Muscle layer of duodenum (tissue), 2 donors: ENCODE measurements around the gene SMTNL2.
A peak's percentile ranks its signal among the peaks of the same experiment; 100 is the strongest.
"Not testable (repeated sequence)": the region's sequence is repeated elsewhere in the genome, so short reads cannot be mapped to it uniquely, and the experiment has no call there.

Experiments
- H3K27ac ChIP-seq: one replicate; pipeline ENCODE4 v1.7.0; 2013; ENCODE audit warnings: mild to moderate bottlenecking, low read length
- H3K27me3 ChIP-seq: one replicate; pipeline ENCODE4 v1.7.0; 2013; ENCODE audit warnings: low read depth, mild to moderate bottlenecking, control low read depth, low read length
- H3K36me3 ChIP-seq, 2 donors: one replicate each; pipeline ENCODE4 v1.7.0; 2013; ENCODE audit warnings: low read length in 2 of 2, control low read depth in 1 of 2, mild to moderate bottlenecking in 1 of 2; ENCODE audit not compliant: insufficient read depth in 2 of 2, control insufficient read depth in 1 of 2
- H3K4me1 ChIP-seq, 2 donors: one replicate each; pipeline ENCODE4 v1.7.0; 2013; ENCODE audit warnings: low read length in 2 of 2, mild to moderate bottlenecking in 2 of 2, control low read depth in 1 of 2, moderate library complexity in 1 of 2; ENCODE audit not compliant: insufficient read depth in 2 of 2, control insufficient read depth in 1 of 2
- H3K4me3 ChIP-seq, 2 donors: one replicate each; pipeline ENCODE4 v1.7.0; 2013; ENCODE audit warnings: low read length in 2 of 2, low read depth in 1 of 2, mild to moderate bottlenecking in 1 of 2
- H3K9me3 ChIP-seq, 2 donors: one replicate each; pipeline ENCODE4 v1.7.0; 2013; ENCODE audit warnings: low read length in 2 of 2, control low read depth in 1 of 2, mild to moderate bottlenecking in 1 of 2; ENCODE audit not compliant: control insufficient read depth in 1 of 2
- donor health status: healthy.

The SMTNL2 gene

DNA sequence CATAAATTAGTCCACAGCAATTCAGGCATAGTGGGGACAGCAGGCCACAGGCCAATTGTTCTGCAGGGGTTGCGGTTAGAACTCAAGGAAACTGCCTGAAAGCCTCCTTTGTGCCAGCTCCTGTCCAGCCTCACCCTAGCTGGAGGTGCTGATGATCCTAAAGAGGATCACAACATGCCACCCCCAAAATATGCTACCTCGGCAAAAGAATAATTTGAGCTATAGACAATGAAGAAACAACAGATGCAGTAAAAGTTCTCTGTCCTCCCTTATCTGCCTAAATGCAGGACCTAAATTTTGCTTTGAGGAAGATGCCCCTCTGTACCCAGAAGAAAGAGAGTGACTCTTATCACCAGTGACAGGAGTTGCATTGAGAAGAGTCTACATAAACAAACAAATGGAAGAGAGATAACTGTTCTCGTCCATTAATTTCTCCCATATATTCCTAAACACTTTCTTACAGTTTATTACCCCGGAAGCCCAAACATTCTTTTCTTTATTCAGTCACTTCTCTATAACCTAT is 42.5 kb downstream of the SMTNL2 start:
- H3K36me3 ChIP-seq, result no peaks in the 10 kb centered on the region
- no peaks in the 10 kb centered on the region for H3K27me3 ChIP-seq
- H3K4me1 ChIP-seq, result peaks cover 0 to 18% of the 10 kb centered on the region in 2 donors
- H3K27ac ChIP-seq, result no peak overlapping the region
- peaks cover 0 to 5% of the 10 kb centered on the region in 2 donors for H3K9me3 ChIP-seq
- no peak overlapping the region for H3K4me3 ChIP-seq

DNA sequence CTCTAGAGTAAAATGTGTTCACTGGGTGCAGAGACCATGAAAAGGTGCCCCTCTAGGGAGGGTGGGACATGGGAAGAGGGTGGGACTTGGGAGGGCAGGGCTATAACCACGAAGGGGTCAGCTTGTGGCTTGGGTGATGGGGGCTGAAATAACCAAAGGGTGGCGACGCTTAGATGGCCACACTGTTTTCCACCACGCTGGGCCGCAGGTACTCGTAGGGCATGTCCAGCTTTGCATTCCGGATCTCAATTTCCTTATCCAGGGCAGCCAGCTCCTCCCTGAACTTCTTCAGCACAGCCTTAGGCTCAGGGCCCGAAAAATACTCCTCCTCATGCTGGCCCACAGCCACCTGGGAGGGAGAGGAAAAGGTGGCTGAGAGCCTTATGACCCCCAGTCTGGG is 47.1 kb downstream of the SMTNL2 start:
- Histone ChIP-seq H3K9me3 (no peaks in the 10 kb centered on the region), H3K27me3 (peaks cover 7% of the 10 kb centered on the region), H3K4me3 (no peak overlapping the region), H3K27ac (no peak overlapping the region), H3K4me1 (peaks cover 0 to 3% of the 10 kb centered on the region in 2 donors), H3K36me3 (no peaks in the 10 kb centered on the region)

DNA sequence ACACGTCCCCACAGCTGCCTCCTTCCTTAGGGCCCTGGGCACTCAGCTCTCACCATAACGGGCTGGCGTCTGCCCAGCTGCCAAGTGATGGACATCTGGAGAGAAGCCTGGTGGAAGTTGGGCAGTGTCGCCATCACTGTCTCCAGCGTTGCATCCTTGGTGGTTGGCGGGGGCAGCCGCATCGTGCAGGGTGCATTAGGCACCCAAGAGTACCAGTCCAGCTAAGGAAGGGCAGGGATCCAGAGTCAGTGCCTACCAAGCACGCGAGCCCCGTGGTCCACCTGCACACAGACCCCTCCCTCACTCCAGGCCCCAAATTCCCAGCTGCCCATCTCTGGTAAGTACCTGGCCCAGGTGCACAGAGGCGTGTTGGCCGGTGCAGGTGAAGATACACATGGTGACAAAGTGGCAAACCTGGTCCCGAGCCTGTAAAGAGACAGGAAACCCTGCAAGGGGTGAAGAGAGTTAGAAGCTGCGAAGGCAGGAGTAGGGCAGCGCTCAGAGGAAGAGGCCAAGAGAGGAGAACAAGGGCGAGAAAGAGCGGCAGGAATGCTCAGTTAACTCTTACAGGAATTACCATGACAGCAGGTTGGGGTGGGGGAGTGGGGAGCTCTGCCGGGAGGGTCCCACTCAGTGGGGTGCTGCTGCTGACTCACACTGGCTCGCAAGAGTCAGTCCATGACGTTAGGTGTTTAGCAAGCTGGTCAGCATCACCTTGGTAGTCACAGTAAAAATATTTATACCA is 47.7 kb downstream of the SMTNL2 start:
- H3K4me1 ChIP-seq, result peaks cover 0 to 3% of the 10 kb centered on the region in 2 donors
- no peak overlapping the region for H3K27ac ChIP-seq
- H3K9me3 ChIP-seq, result no peaks in the 10 kb centered on the region
- H3K36me3 ChIP-seq, result no peaks in the 10 kb centered on the region
- no peak overlapping the region for H3K4me3 ChIP-seq
- peaks cover 11% of the 10 kb centered on the region for H3K27me3 ChIP-seq

DNA sequence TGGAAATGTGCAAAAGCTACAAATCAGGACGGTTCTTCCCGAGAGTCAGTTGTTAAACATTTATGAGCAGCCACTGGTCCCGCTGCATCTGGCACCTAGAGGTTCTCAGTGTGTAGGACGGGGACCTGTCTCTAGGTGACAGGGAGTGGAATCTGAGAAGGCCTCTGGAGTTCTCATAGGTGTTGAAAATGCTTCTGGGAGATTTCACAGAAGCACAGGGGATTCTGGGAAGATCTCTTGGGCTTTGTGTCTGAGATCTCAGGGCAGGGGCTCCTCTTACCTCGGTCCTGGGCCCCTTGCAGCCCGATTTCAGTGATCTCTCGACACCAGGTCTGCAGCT is 48.2 kb downstream of the SMTNL2 start:
- Histone ChIP-seq H3K27ac (no peak overlapping the region), H3K36me3 (no peaks in the 10 kb centered on the region), H3K4me3 (no peak overlapping the region), H3K4me1 (no peaks in the 10 kb centered on the region), H3K27me3 (peaks cover 11% of the 10 kb centered on the region), H3K9me3 (no peaks in the 10 kb centered on the region)

DNA sequence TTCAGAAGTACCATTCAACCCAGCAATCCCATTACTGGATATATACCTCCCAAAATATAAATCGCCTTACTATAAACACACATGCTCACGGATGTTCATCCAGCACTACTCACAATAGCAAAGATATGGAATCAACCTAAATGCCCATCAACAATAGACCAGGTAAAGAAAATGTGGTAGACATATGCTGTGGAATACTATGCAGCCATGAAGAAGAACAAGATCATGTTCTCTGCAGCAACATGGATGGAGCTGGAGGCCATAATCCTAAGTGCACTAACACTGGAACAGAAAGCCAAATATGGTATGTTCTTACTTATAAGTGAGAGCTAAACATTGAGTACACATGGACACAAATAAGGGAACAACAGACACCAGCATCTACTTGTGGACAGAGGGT is 49.3 kb downstream of the SMTNL2 start:
- Histone ChIP-seq H3K4me1 (no peaks in the 10 kb centered on the region), H3K27ac (no peak overlapping the region), H3K4me3 (no peak overlapping the region), H3K36me3 (no peaks in the 10 kb centered on the region), H3K9me3 (no peaks in the 10 kb centered on the region), H3K27me3 (peaks cover 14% of the 10 kb centered on the region)

DNA sequence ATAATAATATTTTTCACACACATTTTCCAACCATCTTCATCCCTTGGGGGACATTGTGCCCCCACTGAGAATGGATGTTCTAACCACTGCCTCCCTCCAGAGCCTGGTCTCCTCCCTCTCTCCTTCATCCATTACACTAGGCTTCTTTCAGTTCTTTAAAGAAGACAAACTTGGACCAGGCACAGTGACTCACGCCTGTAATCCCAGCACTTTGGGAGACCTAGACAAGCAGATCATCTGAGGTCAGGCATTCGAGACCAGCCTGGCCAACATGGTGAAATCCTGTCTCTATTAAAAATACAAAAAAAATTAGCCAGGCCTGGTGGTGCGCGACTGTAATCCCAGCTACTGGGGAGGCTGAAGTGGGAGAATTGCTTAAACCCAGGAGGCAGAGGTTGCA is 50.6 kb downstream of the SMTNL2 start:
- Histone ChIP-seq H3K9me3 (no peaks in the 10 kb centered on the region), H3K4me3 (no peak overlapping the region), H3K27ac (no peak overlapping the region), H3K27me3 (peaks cover 18% of the 10 kb centered on the region), H3K36me3 (no peaks in the 10 kb centered on the region), H3K4me1 (peaks cover 0 to 6% of the 10 kb centered on the region in 2 donors)

DNA sequence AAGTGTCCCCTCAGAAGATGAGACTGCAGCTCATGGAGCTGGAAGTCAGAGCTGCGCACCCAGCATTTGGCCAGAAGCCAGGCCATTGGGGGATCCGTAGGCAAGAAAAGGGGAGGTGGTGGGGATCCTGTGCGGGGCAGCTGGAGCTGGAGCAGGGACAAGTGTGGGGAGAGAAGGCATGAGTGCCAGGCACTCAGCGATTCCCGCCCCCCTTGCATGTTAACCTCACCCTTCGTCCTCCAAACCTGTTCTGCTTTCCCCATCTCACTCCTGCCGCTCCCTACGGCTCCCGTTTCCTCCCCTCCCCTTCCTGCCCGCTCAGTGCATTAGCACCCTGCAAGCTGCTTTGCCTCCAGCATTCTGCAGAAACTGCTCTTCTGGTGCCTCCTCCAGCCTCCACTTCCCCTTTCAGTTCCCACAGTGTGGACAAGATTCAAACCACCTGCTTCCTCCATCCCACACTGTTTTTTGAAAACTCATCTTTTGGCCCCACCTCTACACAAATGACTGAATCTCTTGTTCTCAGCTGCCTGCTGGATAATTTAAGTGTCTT is 51.6 kb downstream of the SMTNL2 start:
- Histone ChIP-seq H3K27me3 (peaks cover 18% of the 10 kb centered on the region), H3K36me3 (no peaks in the 10 kb centered on the region), H3K9me3 (no peaks in the 10 kb centered on the region), H3K4me3 (no peak overlapping the region), H3K27ac (no peak overlapping the region), H3K4me1 (peaks cover 0 to 6% of the 10 kb centered on the region in 2 donors)

DNA sequence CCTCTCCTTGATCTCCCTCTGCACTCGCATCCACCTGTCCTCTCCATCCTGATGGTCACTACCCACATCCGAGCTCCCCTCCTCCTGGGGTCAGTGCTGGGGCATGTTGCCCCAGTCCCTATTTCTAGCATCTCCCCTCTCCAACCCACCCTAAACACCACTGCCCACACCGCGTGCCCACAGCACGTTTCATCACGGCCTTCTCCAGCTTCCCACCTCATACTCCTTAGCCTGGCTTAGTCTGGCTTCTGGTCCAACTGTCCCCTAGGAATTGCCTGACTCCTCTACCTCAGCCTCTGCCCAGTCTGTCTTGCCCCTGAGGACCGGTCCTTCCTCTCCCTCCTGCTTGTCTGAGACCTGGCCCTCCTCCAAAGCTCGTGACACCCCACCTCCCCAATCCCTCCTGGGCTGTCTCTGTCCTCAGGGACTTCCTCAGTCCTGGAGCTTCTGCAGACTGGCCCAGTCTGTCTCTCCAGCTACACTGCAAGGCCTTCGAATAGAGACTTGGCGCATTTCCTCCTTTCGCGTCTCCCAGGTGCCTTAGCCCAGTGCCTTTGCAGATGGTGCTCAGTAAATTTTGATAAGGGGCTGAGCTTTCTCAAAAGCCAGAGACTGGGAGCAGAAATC is 52.3 kb downstream of the SMTNL2 start:
- H3K9me3 ChIP-seq, result no peaks in the 10 kb centered on the region
- no peak overlapping the region for H3K27ac ChIP-seq
- peaks cover 23% of the 10 kb centered on the region for H3K27me3 ChIP-seq
- H3K4me1 ChIP-seq, result peaks cover 0 to 12% of the 10 kb centered on the region in 2 donors
- no peak overlapping the region for H3K4me3 ChIP-seq
- no peaks in the 10 kb centered on the region for H3K36me3 ChIP-seq

DNA sequence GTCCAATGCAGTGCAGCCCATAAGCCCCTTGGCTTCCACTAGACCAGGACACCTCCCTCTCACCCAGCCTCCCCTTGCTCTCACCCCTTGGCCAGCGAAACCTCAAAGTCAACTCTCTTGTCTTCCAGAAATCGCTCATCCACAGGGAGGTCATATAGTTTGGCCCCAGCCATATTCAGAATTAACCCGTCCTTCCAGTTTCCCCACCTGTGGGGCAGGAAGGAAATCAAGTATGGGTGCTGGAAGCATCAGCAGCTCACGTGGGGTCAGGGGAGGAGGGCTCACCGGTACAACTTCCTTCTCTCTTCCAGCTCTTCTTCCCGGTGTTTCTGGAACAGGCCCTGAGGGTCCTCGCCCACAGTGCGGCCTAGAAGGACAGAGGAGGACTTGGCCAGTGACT is 54.4 kb downstream of the SMTNL2 start:
- not testable (repeated sequence) for H3K9me3 ChIP-seq, H3K36me3 ChIP-seq, H3K27ac ChIP-seq, H3K4me3 ChIP-seq
- Histone ChIP-seq H3K27me3 (peaks cover 29% of the 10 kb centered on the region), H3K4me1 (peaks cover 0 to 17% of the 10 kb centered on the region in 2 donors)

DNA sequence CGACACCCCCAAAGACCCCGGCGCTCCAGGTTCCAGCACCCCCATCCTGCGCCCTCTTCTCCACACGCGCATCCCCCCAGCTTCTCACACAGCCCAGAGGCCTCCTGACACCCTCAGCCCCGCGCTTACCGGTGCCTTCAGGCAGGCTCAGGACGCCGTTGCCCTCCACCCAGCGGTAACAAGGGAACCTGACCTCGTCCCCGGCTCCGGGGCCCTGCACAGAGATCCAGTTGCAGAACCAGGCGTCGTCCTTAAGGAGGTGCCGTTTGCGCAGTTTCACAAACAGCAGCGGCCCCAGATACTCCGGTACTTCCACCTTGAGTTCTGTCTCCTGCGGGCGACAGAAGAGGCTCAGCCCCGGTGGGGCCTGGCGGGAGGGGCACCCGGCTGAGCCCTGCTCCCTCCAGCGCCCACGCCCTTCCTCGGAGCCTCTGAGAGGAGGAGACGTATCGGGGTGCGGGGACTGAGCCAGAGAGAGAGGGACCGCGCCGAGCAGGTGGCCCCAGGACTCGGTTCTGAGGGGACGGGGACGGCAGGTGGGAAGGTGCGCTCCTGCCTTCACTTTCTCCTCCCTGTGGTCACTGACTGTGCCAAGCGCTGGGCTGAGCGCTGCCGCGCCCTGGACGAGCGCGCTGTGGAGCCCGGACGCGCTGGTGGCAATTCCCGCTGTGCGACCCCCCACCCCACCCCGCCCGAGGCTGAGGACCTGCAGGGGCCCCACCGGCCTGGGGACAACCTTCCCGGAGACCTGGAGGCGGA is 55.2 kb downstream of the SMTNL2 start:
- H3K4me3 ChIP-seq, H3K27ac ChIP-seq, H3K36me3 ChIP-seq, H3K9me3 ChIP-seq: not testable (repeated sequence)
- H3K4me1 ChIP-seq, result peaks cover 0 to 17% of the 10 kb centered on the region in 2 donors
- H3K27me3 ChIP-seq, result peaks cover 29% of the 10 kb centered on the region

DNA sequence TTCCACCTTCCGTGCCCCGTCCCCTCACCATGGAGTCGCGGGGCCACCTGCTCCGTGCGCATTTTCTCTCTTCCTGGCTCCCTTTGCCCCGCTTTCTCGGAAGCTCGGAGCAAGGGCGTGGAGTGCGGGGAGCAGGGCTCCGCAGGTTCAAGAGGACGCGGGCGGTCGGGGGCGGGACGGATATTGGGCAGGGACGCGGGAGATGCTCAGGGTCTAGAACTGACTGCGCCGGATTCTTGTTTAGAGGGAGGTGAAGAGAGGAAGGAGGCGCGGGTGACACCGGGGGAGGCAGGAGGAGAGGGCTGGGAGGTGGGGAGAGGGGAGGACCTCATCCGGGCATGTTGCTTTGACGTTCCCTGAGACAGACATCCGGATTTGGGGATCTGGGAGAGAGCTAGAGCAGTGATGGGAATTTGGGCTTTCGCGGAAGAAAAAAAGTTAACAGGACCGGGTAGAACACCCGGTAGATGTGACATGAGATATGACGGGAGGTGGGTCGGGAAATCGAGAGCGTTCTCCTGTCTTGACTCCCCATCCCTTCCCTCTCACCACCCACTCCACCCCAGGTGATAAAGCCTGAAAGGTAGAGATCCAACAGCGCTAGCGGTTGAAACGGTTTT is 56.4 kb downstream of the SMTNL2 start:
- H3K36me3 ChIP-seq, H3K9me3 ChIP-seq, H3K27ac ChIP-seq: not testable (repeated sequence)
- peaks cover 0 to 17% of the 10 kb centered on the region in 2 donors for H3K4me1 ChIP-seq
- H3K27me3 ChIP-seq, result peaks cover 25% of the 10 kb centered on the region
- H3K4me3 ChIP-seq, result peak overlapping the region in 1 of 2 donors; percentile 33
